H1 (cell line): Measurements from ENCODE around the gene RAB22A. TPM values are rescaled to one million over a fixed set of nuclear protein-coding genes. Genes with fewer than 3 reads are reported as not detected.

Experiments
- NRF1 ChIP-seq: IDR thresholded peaks from 2 replicates; pipeline ENCODE4 v1.6.1; 2011; ENCODE audit warnings: mild to moderate bottlenecking, low read depth, low read length, improper control_type of control experiment
- TAF1 ChIP-seq: IDR thresholded peaks from 2 replicates; pipeline ENCODE4 v1.6.1; 2011; ENCODE audit warnings: mild to moderate bottlenecking, low read depth, low read length
- polyA plus RNA-seq, 7 experiments: library from polyadenylated mRNA; depleted of rRNA in 3 of 7; stranded (reverse) in 5 of 7; unstranded in 2 of 7; fragments of >200 nt in 5 of 7; fragments of 200-250 nt in 2 of 7; gene quantifications; 1 replicate in 5 of 7; 2 replicates in 1 of 7; 4 replicates in 1 of 7; pipeline versions ENCODE4 v1.2.1 to v1.2.3, GENCODE V29; 2011 to 2013; ENCODE audit warnings: missing spikeins in 2 of 7, mixed read lengths in 2 of 7
- total RNA-seq: library from RNA; stranded (reverse); fragmentation: NEBNext Ultra II Directional; extraction: Animal tissue kit (Norgen Biotek cat#: 25700); gene quantifications from 2 replicates; pipeline ENCODE4 v1.2.1, GENCODE V29; 2021

RAB22A gene
- total and polyA plus RNA-seq, 2 of the 8 experiments (the other 6 are each of a cell fraction or from before 2014, with no cell fraction given): 3.1 to 6.6 TPM

- no peak for TF ChIP-seq NRF1
- no peak for TF ChIP-seq TAF1
These were observed 87.9 kb downstream of the RAB22A start (continued) for GRCh38 chr20:58397429-58397828.
